GM18507 (cell line): ENCODE data around the gene CYSTM1.
"Not testable (repeated sequence)": the region's sequence is repeated elsewhere in the genome, so short reads cannot be mapped to it uniquely, and the experiment has no call there.

Experiments used
- DNase-seq: peaks from one replicate; pipeline ENCODE4 v3.0.0; 2011; ENCODE audit warnings: low read depth; ENCODE audit not compliant: insufficient read length; ENCODE audit errors: extremely low spot score
- FAIRE-seq: peaks from 2 replicates; lab custom pipeline; 2011; peaks lifted over from hg19 to GRCh38; lab: Jason Lieb, UNC

The CYSTM1 gene

GRCh38 chr5:140198915-140199314 lies 23.9 kb downstream of the CYSTM1 start:
- FAIRE-seq, DNase-seq: not testable (repeated sequence)

- DNase-seq = no peak
- FAIRE-seq = no peak
These were observed 27.1 kb downstream of the CYSTM1 start for GRCh38 chr5:140202078-140202477.

GRCh38 chr5:140202610-140203009 lies 27.6 kb downstream of the CYSTM1 start:
- FAIRE-seq (no peak), DNase-seq (no peak)

GRCh38 chr5:140205216-140205615 lies 30.2 kb downstream of the CYSTM1 start:
- FAIRE-seq = no peak

GRCh38 chr5:140205952-140206351 lies 31.0 kb downstream of the CYSTM1 start:
- no peak for DNase-seq
- no peak for FAIRE-seq

More at GRCh38 chr5:140205216-140205615, 30.2 kb downstream of the CYSTM1 start:
- no peak for DNase-seq

- DNase-seq (no peak), FAIRE-seq (peak; percentile 86)
These were observed 32.4 kb downstream of the CYSTM1 start for GRCh38 chr5:140207250-140207964.

GRCh38 chr5:140208065-140208464 lies 33.1 kb downstream of the CYSTM1 start:
- DNase-seq (no peak), FAIRE-seq (no peak)

GRCh38 chr5:140213370-140213983 lies 38.5 kb downstream of the CYSTM1 start:
- no peak for FAIRE-seq

GRCh38 chr5:140214831-140215230 lies 39.8 kb downstream of the CYSTM1 start:
- DNase-seq = no peak
- FAIRE-seq = peak; percentile 63

More at GRCh38 chr5:140213370-140213983, 38.5 kb downstream of the CYSTM1 start:
- DNase-seq = no peak

GRCh38 chr5:140215276-140215675 lies 40.3 kb downstream of the CYSTM1 start:
- peak; percentile 9 for FAIRE-seq
- no peak for DNase-seq

- no peak for FAIRE-seq
- DNase-seq = no peak
These were observed 41.6 kb downstream of the CYSTM1 start for GRCh38 chr5:140216478-140217074.

GRCh38 chr5:140217299-140218026 lies 42.5 kb downstream of the CYSTM1 start:
- no peak for DNase-seq
- no peak for FAIRE-seq

- peak; percentile 44 for FAIRE-seq
- DNase-seq = no peak
These were observed 44.3 kb downstream of the CYSTM1 start for GRCh38 chr5:140219068-140219991.

- FAIRE-seq (peak; percentile 81), DNase-seq (peak; percentile 22)
These were observed 45.2 kb downstream of the CYSTM1 start for GRCh38 chr5:140220032-140220697.

GRCh38 chr5:140220698-140221064 lies 45.7 kb downstream of the CYSTM1 start:
- DNase-seq = no peak

GRCh38 chr5:140221697-140222223 lies 46.8 kb downstream of the CYSTM1 start:
- FAIRE-seq (no peak), DNase-seq (no peak)

More at GRCh38 chr5:140220698-140221064, 45.7 kb downstream of the CYSTM1 start:
- FAIRE-seq = no peak

- no peak for FAIRE-seq
These were observed 47.4 kb downstream of the CYSTM1 start for GRCh38 chr5:140222416-140222815.

GRCh38 chr5:140223567-140223966 lies 48.6 kb downstream of the CYSTM1 start:
- FAIRE-seq (no peak), DNase-seq (no peak)

More at GRCh38 chr5:140222416-140222815, 47.4 kb downstream of the CYSTM1 start:
- DNase-seq = no peak
